Endothelial cell of umbilical vein (primary cell): ENCODE results near the gene ADAMTS12. TPM values are rescaled to one million over a fixed set of nuclear protein-coding genes. Genes with fewer than 3 reads are reported as not detected.

ENCODE experiments used
- BruUV-seq: library from RNA; stranded (reverse); fragments of 400-500 nt; replicated peaks from 2 replicates; lab custom pipeline; 2021; lab: Mats Ljungman, UMichigan
- CTCF ChIA-PET: fragments of 300-600, 350-600 bp; sonication (Branson Sonifier 250); formaldehyde crosslinking; loops from one replicate; lab custom pipeline; 2021; ENCODE audit warnings: antibody characterized with exemption, inconsistent platforms; lab: Charles Lee
- POLR2A ChIA-PET: fragments of 300-600, 350-600 bp; sonication (Branson Sonifier 250); formaldehyde crosslinking; loops from one replicate; lab custom pipeline; 2021; ENCODE audit warnings: antibody characterized with exemption, inconsistent platforms; lab: Charles Lee
- DNase-seq: peaks from one replicate; pipeline ENCODE4 v3.0.0-alpha.2; 2011; ENCODE audit warnings: low read depth, low spot score
- FAIRE-seq: peaks from 2 replicates; lab custom pipeline; 2011; peaks lifted over from hg19 to GRCh38; lab: Jason Lieb, UNC
- H2AFZ ChIP-seq: 2 replicates; pipeline ENCODE4 v1.6.0; 2012; ENCODE audit warnings: low read depth, low read length, control low read depth, inconsistent platforms
- H3K27ac ChIP-seq: 2 replicates; pipeline ENCODE4 v1.5.1; 2011; ENCODE audit warnings: low read depth, mild to moderate bottlenecking, control low read depth, low read length, moderate library complexity; ENCODE audit not compliant: insufficient read depth
- H3K27me3 ChIP-seq, 2 experiments: 2 replicates each; pipeline versions ENCODE4 v1.6.0 to v1.6.1; 2011; ENCODE audit warnings: low read length in 2 of 2, mixed read lengths in 1 of 2; ENCODE audit not compliant: control insufficient read depth in 2 of 2, insufficient read depth in 2 of 2
- H3K36me3 ChIP-seq, 2 experiments: 2 replicates in 1 of 2; 3 replicates in 1 of 2; pipeline ENCODE4 v1.5.1; 2011; ENCODE audit warnings: low read length in 2 of 2, mild to moderate bottlenecking in 1 of 2, moderate library complexity in 1 of 2; ENCODE audit not compliant: control insufficient read depth in 2 of 2, insufficient read depth in 2 of 2; ENCODE audit errors: extremely low read depth in 1 of 2
- H3K4me1 ChIP-seq: 3 replicates; pipeline ENCODE4 v1.5.1; 2011; ENCODE audit warnings: mild to moderate bottlenecking, low read length; ENCODE audit not compliant: control insufficient read depth, insufficient read depth; ENCODE audit errors: extremely low read depth
- H3K4me2 ChIP-seq: 2 replicates; pipeline ENCODE4 v1.6.1; 2011; ENCODE audit warnings: low read length, control low read depth, mixed read lengths; ENCODE audit not compliant: insufficient read depth
- H3K4me3 ChIP-seq, 3 experiments: fragments of 200-600 bp in 1 of 3; sonication (generic), shearing (Covaris generic) in 1 of 3; replicated peaks in 1 of 3; 2 replicates each; pipeline ENCODE4 v1.5.1; 2011 to 2016; ENCODE audit warnings: control low read depth in 3 of 3, low read length in 3 of 3, mild to moderate bottlenecking in 2 of 3, inconsistent platforms in 1 of 3, low read depth in 1 of 3, moderate library complexity in 1 of 3; ENCODE audit not compliant: insufficient read depth in 1 of 3
- H3K79me2 ChIP-seq: 2 replicates; pipeline ENCODE4 v1.6.0; 2012; ENCODE audit warnings: low read length, inconsistent platforms; ENCODE audit not compliant: control insufficient read depth, insufficient read depth
- H3K9ac ChIP-seq: replicated peaks from 2 replicates; pipeline ENCODE3; 2011; ENCODE audit warnings: low read length, control low read depth; ENCODE audit not compliant: insufficient read depth; ENCODE audit errors: extremely low read depth
- H3K9me1 ChIP-seq: replicated peaks from 3 replicates; pipeline ENCODE4 v1.6.0; 2011; ENCODE audit warnings: mild to moderate bottlenecking, low read length; ENCODE audit not compliant: control insufficient read depth, insufficient read depth; ENCODE audit errors: extremely low read depth
- H3K9me3 ChIP-seq: replicated peaks from 2 replicates; pipeline ENCODE4 v1.5.1; 2012; ENCODE audit warnings: low read length, inconsistent platforms; ENCODE audit not compliant: control insufficient read depth, insufficient read depth
- H4K20me1 ChIP-seq: replicated peaks from 2 replicates; pipeline ENCODE3; 2011; ENCODE audit warnings: mild to moderate bottlenecking, low read length; ENCODE audit not compliant: control insufficient read depth, insufficient read depth; ENCODE audit errors: extremely low read depth
- CTCF ChIP-seq, 2 donors: IDR thresholded peaks; 1 replicate in 1 of 2; 2 replicates in 1 of 2; pipeline ENCODE4 v1.5.1; 2011; ENCODE audit warnings: low read length in 2 of 2, mild to moderate bottlenecking in 2 of 2, moderate library complexity in 2 of 2, control low read depth in 1 of 2, inconsistent platforms in 1 of 2, low read depth in 1 of 2; ENCODE audit not compliant: insufficient read depth in 1 of 2; ENCODE audit errors: extremely low read depth in 1 of 2
- EZH2 ChIP-seq: IDR thresholded peaks from 2 replicates; pipeline ENCODE4 v1.6.1; 2012; ENCODE audit warnings: borderline replicate concordance, low read depth, mild to moderate bottlenecking, moderate library complexity, low read length, inconsistent platforms; ENCODE audit not compliant: severe bottlenecking
- FOS ChIP-seq: IDR thresholded peaks from 2 replicates; pipeline ENCODE4 v1.6.1; 2011; ENCODE audit warnings: mild to moderate bottlenecking, low read length, moderate library complexity, borderline replicate concordance; ENCODE audit not compliant: insufficient read depth
- GATA2 ChIP-seq: IDR thresholded peaks from 2 replicates; pipeline ENCODE4 v1.7.0; 2011; ENCODE audit warnings: low read depth, mild to moderate bottlenecking, moderate library complexity, mixed read lengths, low read length; ENCODE audit not compliant: insufficient read length, insufficient read depth
- JUN ChIP-seq: IDR thresholded peaks from 2 replicates; pipeline ENCODE4 v1.6.1; 2011; ENCODE audit warnings: borderline replicate concordance, low read depth; ENCODE audit not compliant: insufficient read length, insufficient read depth
- POLR2A ChIP-seq: IDR thresholded peaks from 2 replicates; pipeline ENCODE4 v1.6.1; 2012; ENCODE audit warnings: low read depth, mild to moderate bottlenecking, control low read depth, low read length
- POLR2AphosphoS5 ChIP-seq: IDR thresholded peaks from 2 replicates; pipeline ENCODE4 v1.6.1; 2012; ENCODE audit warnings: low read depth, mild to moderate bottlenecking, control low read depth, low read length, moderate library complexity; ENCODE audit not compliant: insufficient read depth
- dilution Hi-C: fragments of 300-500 bp; cut with MboI; formaldehyde crosslinking; loops from one replicate; pipeline ENCODE4 v1.15.0; 2019; ENCODE audit warnings: low sequenced_read_pairs; ENCODE audit not compliant: extremely low pct_ligation_motif_present
- intact Hi-C: fragments of 100-400 bp; cut with micrococcal nuclease; formaldehyde crosslinking; loops from one replicate; pipeline ENCODE4 v1.10.0; 2022
- polyA plus RNA-seq, 4 experiments: library from polyadenylated mRNA; depleted of rRNA in 3 of 4; stranded (reverse) in 3 of 4; unstranded in 1 of 4; fragments of >200 nt; gene quantifications; 2 replicates each; pipeline versions ENCODE4 v1.2.1 to v1.2.3, GENCODE V29; 2011 to 2012; ENCODE audit warnings: missing spikeins in 1 of 4
- total RNA-seq: library from RNA; stranded (reverse); gene quantifications from 2 replicates; pipeline ENCODE4 v1.2.3, GENCODE V29; 2021

The ADAMTS12 gene
- total and polyA plus RNA-seq, 2 donors (not counting 3 experiments of a cell fraction or from before 2014, with no cell fraction given), result 0.88 TPM; not detected in 1

- Histone ChIP-seq H3K79me2 (no peaks in the 10 kb centered on the region), H3K27ac (no peak overlapping the region), H3K9me3 (no peaks in the 10 kb centered on the region), H3K4me2 (no peak overlapping the region), H4K20me1 (no peaks in the 10 kb centered on the region), H3K36me3 (no peaks in the 10 kb centered on the region), H3K4me1 (peaks cover 2% of the 10 kb centered on the region), H3K9me1 (no peaks in the 10 kb centered on the region), H3K4me3 (no peak overlapping the region), H3K9ac (no peak overlapping the region), H3K27me3 (no peaks in the 10 kb centered on the region), H2AFZ (no peak overlapping the region)
- no TSS peak for BruUV-seq
- POLR2A ChIA-PET, result no interaction called here
- intact Hi-C loops, result no loop called here
- TF ChIP-seq FOS (no peak), JUN (no peak), POLR2A (no peak), GATA2 (no peak), EZH2 (no peak), POLR2AphosphoS5 (no peak), CTCF (IDR thresholded peaks at IDR 0.05; ENCODE audit: extremely low read depth in 1 of 2, insufficient read depth in 1 of 2, low read depth in 1 of 2, low read length in 2 of 2) (no peak)
- DNase-seq (no peak), FAIRE-seq (no peak)
- dilution Hi-C loops, result no loop called here
- CTCF ChIA-PET, result interaction anchor here (1.1 kb wide), 1 partner anchor 9 kb away, joined by 3 read pairs; no protein-coding TSS in a partner anchor
These were observed 106.2 kb downstream of the ADAMTS12 start for GRCh38 chr5:33785571-33785970.
